ENCODE measurements around the gene ANKMY1.

Gene ANKMY1

GRCh38 chr2:240579771-240580614 is 22.2 kb upstream of the ANKMY1 start:
- DNase-seq (ENCODE audit: insufficient read length, low spot score) = peak; percentile 77
- FAIRE-seq = peak; percentile 95

DNA sequence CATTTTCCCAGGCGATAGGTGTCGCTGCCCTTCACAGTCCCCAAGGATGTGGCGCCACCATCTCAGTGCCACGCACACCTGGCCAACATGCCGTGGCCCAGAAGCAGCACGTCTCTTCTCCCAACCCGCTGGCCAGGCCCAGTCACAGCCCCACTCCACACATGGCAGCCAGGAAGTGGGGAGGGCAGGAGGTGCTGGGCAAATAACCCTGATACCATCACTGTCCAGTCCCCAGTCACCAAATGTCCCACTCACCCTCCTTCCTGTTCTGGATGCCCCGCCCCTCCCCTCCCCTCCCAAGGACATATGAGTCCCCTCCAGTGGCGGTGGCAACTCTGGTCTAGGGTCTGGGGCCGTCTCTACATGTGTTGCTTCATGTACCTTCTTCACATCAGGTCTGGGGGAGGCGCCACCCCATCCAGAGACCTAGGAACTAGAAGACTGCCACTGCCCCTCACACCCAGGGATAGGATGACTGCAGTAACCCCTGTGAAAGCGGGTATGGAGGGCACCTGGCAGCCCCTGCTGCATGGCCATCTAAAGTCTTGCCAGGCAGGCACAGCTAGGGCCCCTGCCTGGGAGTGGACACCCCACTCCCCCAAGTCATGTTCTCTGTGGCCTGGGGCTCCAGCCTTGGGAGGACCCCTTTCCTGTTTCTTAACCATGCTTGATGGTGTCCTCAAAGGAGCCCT is 21.4 kb upstream of the ANKMY1 start:
- no peak for DNase-seq (ENCODE audit: insufficient read length, low spot score)
- FAIRE-seq = no peak

DNA sequence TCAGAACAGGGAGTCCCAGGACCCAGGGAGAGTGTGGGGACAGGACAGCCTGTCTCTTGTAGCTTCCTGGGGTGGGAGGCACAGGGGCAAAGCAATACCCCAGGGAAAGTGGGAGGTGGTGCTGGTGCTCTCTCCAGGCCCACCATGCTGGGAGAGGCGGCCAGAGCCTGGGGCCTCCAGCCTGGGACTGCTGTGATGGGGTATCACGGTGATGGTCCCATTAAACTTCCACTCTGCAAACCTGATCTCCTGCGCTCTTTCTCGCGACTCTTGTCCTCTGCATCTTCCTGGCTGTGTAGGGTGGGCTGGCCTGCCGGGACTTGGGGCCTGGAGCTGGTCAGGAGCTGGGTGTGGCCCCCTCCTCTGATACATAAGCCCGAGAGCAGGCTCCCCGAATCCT is 20.7 kb upstream of the ANKMY1 start:
- FAIRE-seq (no peak), DNase-seq (ENCODE audit: insufficient read length, low spot score) (no peak)

DNA sequence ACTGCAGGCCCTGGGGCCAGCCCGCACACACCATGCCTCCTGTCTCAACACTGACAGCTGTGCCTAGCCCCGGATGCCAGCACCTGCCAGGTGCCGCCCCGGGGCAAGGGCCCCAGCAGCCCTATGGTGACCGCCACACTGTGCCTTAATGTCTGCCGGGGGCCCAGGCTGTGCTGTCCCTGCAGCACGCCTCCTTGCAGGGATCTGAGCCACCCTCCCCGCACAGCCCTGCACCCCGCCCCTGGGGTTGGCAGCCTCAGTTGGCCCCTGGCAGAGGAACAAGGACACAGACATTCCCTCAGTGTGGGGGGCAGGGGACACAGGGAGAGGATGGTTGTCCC is 20.3 kb upstream of the ANKMY1 start:
- FAIRE-seq = no peak
- DNase-seq (ENCODE audit: insufficient read length, low spot score) = no peak

DNA sequence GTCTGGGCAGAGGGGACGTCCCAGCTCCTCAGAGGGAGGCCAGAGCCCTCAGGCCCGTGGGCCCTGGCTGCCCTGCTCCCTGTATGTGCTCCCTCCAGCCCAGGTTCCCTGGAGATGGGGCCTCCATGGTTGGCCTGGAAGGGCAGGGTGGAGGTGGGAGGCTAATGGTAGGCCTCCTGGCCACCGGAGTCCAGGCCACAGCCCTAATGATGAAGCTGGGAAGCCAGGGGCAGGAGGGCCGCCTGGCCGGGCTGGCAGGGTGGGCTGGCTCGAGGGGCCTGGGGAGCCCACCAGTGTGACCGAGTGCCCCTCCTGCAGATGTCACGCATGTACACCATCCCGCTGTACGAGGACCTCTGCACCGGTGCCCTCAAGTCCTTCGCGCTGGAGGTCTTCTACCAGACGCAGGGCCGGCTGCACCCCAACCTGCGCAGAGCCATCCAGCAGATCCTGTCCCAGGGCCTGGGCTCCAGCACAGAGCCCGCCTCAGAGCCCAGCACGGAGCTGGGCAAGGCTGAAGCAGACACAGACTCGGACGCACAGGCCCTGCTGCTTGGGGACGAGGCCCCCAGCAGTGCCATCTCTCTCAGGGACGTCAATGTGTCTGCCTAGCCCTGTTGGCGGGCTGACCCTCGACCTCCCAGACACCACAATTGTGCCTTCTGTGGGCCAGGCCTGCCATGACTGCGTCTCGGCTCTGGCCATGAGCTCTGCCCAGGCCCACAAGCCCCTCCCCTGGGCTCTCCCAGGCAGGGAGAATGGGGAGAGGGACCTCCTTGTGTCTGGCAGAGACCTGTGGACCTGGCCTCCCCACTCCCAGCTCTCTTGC is 19.7 kb upstream of the ANKMY1 start:
- DNase-seq (ENCODE audit: insufficient read length, low spot score) (no peak), FAIRE-seq (no peak)

DNA sequence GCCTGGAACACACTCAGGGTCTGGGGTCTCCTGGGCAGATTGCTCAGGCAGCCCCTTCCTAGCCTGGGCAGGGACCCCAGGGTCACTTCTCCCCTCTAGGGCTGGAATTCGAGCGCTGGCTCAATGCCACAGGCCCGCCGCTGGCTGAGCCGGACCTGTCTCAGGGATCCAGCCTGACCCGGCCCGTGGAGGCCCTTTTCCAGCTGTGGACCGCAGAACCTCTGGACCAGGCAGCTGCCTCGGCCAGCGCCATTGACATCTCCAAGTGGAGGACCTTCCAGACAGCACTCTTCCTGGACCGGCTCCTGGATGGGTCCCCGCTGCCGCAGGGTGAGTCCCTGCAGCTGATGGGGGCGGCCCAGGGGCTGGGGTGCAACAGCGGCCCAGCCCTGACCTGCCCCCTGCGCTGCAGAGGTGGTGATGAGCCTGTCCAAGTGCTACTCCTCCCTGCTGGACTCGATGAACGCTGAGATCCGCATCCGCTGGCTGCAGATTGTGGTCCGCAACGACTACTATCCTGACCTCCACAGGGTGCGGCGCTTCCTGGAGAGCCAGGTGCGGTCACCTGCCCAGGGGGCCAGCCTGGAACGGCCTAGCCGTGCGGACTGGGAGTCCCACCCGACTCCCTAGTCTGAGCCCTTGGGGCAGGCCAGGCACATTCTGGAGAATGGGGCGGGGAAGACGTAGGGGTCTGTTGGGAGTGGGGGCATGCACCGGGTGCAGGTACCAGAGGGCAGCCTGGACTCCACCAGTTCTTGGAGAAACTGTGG is 18.8 kb upstream of the ANKMY1 start:
- DNase-seq (ENCODE audit: insufficient read length, low spot score) = no peak
- no peak for FAIRE-seq

DNA sequence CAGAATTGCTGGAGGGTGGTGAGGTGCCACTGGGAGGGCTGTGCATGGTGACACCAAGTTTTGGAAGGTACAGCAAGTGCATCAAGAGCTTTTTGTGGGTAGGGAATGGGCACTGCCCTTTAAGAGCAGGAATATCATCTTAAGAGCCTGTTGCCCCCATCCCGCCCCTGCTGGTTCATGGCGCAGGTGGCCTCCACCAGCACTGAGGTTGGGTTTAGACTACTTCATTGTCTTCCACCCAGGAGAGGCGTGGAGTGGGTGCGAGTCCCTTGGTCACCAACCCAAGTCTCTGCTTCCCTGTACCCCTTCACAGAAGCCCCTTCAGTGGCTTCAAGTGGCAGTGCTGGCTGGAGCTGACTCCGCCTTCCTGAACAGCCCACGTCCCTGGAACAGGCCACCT is 18.2 kb upstream of the ANKMY1 start:
- DNase-seq (ENCODE audit: insufficient read length, low spot score) (no peak), FAIRE-seq (no peak)

DNA sequence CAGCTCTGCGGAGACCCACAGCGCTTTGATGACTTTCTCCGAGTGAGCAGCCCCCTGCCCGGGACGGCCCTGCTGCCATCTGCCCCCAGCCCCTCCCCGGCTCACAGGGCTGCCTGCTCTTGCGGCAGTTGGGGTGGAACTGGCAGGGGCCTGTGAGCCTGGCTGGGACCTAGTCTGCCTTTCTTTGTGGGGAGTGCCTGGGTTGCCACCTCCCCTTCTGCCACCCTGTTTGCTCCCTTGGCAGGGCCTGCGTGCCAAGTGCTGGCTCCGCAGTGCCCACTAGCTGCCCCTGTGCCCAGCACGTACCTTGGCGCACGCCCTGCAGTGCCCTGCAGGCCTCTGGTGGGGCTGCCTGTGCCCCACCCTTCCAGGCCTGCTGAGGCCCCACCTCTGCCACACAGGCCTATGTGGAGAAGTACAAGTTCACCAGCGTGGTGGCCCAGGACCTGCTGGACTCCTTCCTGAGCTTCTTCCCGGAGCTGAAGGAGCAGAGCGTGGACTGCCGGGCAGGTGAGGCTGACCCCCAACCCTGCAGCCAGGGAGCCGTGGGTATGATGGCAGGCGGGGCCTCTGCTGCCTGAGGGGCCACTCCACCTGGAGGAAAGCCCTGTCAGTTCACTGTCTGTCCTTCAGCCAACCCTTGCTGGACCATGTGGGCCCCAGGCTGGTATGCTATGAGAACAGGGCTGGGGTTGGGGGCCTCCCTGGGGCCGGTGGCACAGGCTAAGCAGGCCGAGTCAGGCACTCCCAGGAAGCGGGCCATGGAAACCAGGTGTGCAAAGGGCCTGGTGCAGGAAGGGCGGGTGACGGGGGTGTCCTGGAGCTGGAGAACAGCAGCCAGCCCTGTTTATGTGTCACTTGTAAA is 17.5 kb upstream of the ANKMY1 start:
- FAIRE-seq = no peak
- DNase-seq (ENCODE audit: insufficient read length, low spot score) = no peak

GRCh38 chr2:240574386-240575100 is 16.8 kb upstream of the ANKMY1 start:
- DNase-seq (ENCODE audit: insufficient read length, low spot score) (no peak), FAIRE-seq (no peak)

- DNase-seq (ENCODE audit: insufficient read length, low spot score) = no peak
- FAIRE-seq = no peak
Observed at GRCh38 chr2:240573516-240574385, 16.0 kb upstream of the ANKMY1 start.

- DNase-seq (ENCODE audit: insufficient read length, low spot score) = no peak
- FAIRE-seq = no peak
Observed at GRCh38 chr2:240573071-240573515, 15.3 kb upstream of the ANKMY1 start.

DNA sequence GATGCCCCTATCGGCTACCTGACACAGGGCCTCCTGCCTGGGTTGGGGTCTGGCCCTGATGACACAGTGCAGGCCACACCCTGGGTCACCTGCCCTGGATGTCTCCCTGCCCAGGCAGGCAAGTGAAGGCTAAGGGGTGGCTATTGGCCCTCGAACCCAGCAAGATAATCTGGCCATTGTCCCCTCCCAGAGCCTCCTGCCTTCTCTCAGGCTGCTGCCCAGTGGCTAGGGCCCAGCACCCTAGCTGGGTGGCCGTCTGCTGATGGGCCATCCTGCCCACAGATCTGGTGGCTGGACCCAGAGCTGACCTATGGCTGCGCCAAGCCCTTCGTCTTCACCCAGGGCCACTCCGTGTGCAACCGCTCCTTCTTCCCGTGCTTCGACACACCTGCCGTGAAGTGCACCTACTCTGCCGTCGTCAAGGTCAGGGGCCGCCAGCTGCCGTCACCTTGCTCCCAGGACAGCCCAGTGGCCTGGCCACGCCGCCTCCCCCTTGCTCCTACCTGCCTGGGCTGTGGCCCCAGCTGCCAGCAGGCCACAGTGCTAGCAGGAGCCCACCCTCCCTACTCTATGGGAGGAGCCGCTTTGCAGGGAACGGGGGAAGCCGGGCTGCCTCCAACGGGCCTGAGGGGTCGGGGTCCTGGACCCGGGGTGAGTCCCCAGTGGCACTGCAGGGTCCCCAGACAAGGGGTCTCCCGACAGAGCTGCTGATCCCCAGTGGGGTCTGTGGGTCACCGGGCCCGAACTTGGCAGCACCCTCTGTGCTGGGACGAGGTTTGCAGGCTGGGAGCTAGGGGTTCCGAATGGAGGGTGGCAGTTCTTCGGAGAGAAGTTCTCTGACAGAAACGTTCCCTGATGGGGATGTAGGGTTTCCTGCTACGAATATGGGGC is 14.6 kb upstream of the ANKMY1 start:
- DNase-seq (ENCODE audit: insufficient read length, low spot score) = no peak
- no peak for FAIRE-seq

DNA sequence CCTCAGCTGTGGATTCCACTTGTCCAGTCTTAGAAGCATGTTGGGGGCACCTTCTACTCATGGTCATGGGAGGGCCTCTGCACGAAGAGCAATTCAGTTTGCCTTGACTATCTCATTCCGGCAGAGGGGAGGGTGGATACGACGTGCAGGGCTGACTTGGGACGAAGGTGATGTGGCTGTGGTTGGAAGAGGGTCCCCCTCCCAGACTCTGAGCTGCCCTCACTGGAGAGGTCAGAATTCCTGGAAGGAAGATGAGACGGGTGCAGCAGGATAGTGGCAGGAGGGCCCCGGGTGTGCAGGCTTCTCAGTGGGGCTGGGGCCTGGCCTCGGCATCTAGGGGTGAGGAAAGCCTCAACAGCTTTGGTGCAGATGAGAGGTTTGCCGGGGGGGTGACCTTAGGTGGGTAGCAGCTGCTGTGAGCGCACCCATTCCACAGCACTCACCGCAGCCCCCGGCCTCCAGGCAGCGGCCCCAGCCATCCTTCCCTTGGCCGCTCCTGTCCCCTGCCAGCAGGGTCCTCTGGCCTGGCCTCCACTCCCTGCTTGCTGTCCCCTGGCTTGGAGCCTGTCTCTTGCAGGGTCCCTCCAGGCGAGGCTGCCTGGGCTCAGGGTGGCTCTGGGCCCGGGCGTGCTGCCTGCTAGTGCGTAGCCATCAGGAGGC is 13.7 kb upstream of the ANKMY1 start:
- DNase-seq (ENCODE audit: insufficient read length, low spot score) (no peak), FAIRE-seq (no peak)

- FAIRE-seq = no peak
- no peak for DNase-seq (ENCODE audit: insufficient read length, low spot score)
Observed at GRCh38 chr2:240570531-240571313, 12.9 kb upstream of the ANKMY1 start.

DNA sequence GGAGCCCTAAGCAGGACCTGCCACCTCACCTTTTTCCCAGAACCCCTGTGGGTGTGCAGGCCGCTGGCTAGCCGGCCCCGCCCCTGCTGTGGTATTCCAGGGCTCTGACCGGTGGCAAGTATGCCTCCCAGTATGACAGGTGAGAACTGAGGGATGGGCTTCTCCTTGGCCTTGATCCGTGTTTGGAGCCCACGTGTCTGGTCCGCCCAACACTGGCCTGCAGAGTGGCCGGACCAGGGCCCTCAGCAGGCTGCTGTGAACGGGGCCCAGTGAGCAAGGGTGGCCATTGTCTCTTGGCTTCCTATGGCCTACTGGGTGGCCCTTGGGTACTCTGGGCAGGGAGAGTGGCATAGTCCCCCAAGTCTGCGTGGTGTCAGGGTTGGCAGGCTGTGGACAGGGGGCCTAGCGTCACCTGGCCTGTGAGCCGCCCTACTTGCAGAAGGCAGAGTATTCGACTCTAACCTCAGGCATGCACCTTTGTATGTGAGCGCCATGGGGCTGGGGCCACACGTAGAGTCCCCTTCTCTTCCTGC is 12.3 kb upstream of the ANKMY1 start:
- FAIRE-seq (no peak), DNase-seq (ENCODE audit: insufficient read length, low spot score) (no peak)
